ENCODE measurements around the gene RPTOR.

Gene RPTOR

GRCh38 chr17:80843741-80844156 lies 299.1 kb downstream of the RPTOR start:
- TF ChIP-seq GATA2 (IDR thresholded peaks at IDR 0.05; ENCODE audit: low read depth, low read length) = no peak
- no peak for TF ChIP-seq GATA3 (IDR thresholded peaks at IDR 0.05; ENCODE audit: low read depth, low read length)

DNA sequence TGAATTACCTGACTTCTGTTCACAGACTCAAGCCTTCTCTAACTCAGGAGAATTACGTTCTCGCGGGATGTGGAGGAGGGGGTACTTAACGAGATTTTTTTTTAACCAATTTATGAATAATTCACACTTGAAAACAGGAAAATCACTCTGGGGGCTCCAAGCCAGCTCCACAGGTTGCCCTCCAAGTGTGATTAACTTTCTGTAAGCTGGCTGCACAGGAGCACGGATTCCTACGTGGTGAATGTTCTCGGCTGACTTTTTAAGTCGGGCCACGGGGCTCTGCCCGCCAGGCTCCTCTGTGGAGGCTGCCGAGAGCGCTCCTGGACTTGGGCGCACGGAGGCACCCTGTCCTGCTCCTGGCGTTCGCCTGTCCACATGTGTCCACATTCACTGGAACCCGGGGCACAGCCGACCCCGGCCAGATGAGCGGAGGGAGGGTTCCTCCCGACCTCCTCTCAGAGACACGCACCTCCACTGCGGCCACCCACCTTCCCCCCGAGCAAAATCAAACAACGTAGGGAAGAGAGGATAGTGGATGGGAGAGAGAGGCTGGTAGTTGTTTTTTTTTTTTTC lies 299.9 kb downstream of the RPTOR start:
- no peak for TF ChIP-seq GATA3 (IDR thresholded peaks at IDR 0.05; ENCODE audit: low read depth, low read length)
- TF ChIP-seq GATA2 (IDR thresholded peaks at IDR 0.05; ENCODE audit: low read depth, low read length) = no peak

- TF ChIP-seq GATA2 (IDR thresholded peaks at IDR 0.05; ENCODE audit: low read depth, low read length) (no peak), GATA3 (IDR thresholded peaks at IDR 0.05; ENCODE audit: low read depth, low read length) (no peak)
Observed at GRCh38 chr17:80845069-80845862, 300.6 kb downstream of the RPTOR start.

DNA sequence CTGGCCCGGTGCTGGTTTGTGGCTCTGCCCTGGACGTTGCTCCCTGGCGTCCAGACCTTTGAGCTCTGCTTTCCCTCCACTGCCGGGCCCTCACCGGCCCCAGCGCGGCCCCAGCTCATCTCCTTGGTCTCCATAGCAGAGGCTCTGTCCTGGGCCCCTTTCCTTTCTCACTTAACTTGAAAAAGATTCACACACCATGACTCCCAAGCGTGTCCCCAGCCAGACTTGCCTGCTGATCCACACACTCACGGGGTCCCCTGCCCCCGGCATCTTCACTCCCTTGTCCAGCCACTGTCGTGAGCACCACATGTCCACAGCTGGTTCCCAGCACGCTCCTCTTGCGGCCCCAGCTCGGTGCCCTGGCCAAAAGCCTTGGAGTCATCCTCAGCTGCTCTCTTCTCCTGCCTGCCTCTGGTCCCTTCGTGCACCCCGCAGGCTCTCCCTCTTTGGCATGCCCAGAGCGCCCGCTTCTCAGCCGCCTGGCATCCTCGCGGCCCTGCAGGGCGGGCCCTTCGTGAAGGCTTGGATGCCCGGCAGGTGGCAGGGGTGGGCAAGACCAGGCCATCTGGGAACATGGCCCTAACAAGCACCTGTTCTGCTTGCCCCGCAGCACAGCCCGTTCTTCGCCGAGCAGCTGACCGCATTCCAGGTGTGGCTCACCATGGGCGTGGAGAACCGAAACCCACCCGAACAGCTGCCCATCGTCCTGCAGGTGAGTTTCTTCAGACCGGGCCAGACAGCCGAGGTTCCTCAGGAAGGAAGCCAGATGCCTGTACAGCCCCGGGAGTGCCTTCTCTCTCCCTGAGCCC lies 301.4 kb downstream of the RPTOR start:
- TF ChIP-seq GATA2 (IDR thresholded peaks at IDR 0.05; ENCODE audit: low read depth, low read length) (no peak), GATA3 (IDR thresholded peaks at IDR 0.05; ENCODE audit: low read depth, low read length) (no peak)

GRCh38 chr17:80846932-80847331 lies 302.3 kb downstream of the RPTOR start:
- TF ChIP-seq GATA3 (IDR thresholded peaks at IDR 0.05; ENCODE audit: low read depth, low read length) = no peak
- no peak for TF ChIP-seq GATA2 (IDR thresholded peaks at IDR 0.05; ENCODE audit: low read depth, low read length)

DNA sequence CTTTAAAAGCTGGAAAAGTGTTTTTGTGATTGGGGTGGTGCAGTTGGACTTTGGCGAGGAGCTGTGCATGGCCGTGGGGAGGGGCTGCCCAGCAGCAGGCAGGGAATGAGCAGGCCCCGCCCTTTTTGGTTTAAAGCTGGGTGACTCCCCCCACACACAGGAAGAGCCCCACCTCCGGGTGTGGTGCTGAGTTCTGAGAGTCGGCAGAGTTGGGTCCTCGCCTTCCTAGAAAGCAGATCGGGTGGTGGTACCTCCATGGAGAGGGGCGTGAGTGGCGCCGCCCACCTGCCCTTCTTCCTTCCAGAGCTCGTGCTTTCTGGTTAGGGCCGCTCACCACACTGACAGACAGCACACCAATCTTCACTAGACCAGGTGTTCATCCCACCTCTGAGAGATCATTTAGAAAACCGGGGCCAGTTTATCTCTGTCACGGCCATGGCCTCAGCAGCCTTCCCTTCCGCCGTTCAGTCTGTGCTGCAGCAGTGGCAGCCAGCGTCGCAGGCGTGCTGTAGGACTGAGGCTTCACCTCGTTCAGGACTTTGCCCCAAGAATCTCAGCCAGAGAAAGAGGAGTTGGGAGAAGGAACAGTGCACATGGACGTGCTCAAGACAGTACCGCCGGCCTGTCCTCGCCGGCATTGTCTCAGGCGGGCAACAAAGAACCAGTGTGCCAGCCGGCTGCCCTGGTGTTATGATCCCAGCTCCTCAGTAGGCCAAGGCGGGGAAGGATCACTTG lies 303.0 kb downstream of the RPTOR start:
- TF ChIP-seq GATA3 (IDR thresholded peaks at IDR 0.05; ENCODE audit: low read depth, low read length) (no peak), GATA2 (IDR thresholded peaks at IDR 0.05; ENCODE audit: low read depth, low read length) (no peak)

GRCh38 chr17:80848449-80849102 lies 303.9 kb downstream of the RPTOR start:
- TF ChIP-seq GATA2 (IDR thresholded peaks at IDR 0.05; ENCODE audit: low read depth, low read length) = no peak
- TF ChIP-seq GATA3 (IDR thresholded peaks at IDR 0.05; ENCODE audit: low read depth, low read length) = no peak

DNA sequence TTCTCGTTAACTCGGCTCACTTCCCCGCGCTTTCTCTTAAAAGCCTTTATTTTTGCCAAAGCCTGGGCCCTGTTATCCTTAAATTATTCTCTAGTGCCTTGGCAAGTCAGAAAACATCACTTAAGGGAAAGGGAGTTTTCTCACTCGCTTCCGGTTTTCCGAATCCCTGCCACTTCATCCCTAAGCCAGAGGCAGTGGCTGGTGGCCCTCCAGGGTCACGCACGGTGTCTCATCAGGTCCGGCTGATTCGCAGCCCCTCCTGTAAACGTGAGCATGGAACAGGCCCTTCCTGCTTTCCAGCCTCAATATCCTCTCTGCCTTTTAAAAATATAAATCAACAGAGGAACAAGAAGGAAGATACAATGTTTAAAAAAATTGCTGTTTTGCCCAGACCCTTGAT lies 304.5 kb downstream of the RPTOR start:
- TF ChIP-seq GATA3 (IDR thresholded peaks at IDR 0.05; ENCODE audit: low read depth, low read length) = no peak
- TF ChIP-seq GATA2 (IDR thresholded peaks at IDR 0.05; ENCODE audit: low read depth, low read length) = no peak

GRCh38 chr17:80850109-80850508 lies 305.5 kb downstream of the RPTOR start:
- TF ChIP-seq GATA3 (IDR thresholded peaks at IDR 0.05; ENCODE audit: low read depth, low read length) (no peak), GATA2 (IDR thresholded peaks at IDR 0.05; ENCODE audit: low read depth, low read length) (no peak)

DNA sequence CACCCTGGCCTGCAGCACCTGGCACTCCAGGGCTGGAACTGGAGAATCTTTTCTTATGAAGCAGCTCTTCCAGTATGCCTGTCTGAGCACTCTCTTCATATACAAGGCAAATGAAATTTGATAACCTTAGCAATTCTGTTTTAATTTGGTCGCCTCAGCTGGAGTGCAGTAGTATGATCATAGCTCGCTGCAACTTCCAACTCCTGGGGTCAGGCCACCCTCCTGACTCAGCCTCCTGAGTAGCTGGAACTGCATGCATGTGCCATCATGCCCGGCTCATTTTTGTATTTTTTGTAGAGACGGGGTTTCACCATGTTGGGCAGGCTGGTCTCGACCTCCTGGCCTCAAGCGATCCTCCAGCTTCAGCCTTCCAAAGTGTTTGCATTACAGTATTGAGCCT lies 306.2 kb downstream of the RPTOR start:
- no peak for TF ChIP-seq GATA2 (IDR thresholded peaks at IDR 0.05; ENCODE audit: low read depth, low read length)
- no peak for TF ChIP-seq GATA3 (IDR thresholded peaks at IDR 0.05; ENCODE audit: low read depth, low read length)

DNA sequence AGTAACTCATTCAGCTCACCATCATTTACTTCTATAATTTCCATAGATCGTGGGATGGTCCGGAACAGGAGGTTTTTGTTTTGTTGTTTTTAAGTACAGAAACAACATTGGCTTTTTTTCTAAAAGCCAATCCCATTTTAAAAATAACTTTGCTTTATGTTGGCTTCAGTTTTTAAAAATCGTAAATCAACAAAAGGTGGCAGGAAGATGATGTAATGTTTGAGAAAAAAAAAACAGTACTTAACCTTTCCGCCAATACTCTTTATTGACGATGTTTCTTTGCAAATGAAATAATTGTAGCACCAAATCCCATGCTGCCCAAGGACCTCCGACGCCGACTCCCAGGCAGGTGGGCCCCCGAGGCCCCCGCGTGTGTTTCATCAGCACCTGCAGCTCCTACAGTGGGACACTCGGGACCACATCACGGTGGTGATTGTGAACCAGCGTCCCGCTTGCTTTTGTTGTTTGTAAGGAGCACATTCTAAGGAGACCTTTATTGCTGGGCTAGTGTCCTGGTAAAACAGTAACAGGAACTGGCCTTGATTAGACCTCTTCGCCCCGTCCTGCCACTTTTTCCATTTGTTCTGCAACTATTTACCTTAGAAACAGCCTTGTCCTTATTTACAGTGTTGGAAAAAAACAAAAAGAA lies 306.8 kb downstream of the RPTOR start:
- TF ChIP-seq GATA2 (IDR thresholded peaks at IDR 0.05; ENCODE audit: low read depth, low read length) (no peak), GATA3 (IDR thresholded peaks at IDR 0.05; ENCODE audit: low read depth, low read length) (no peak)

GRCh38 chr17:80852476-80853015 lies 307.9 kb downstream of the RPTOR start:
- no peak for TF ChIP-seq GATA2 (IDR thresholded peaks at IDR 0.05; ENCODE audit: low read depth, low read length)
- no peak for TF ChIP-seq GATA3 (IDR thresholded peaks at IDR 0.05; ENCODE audit: low read depth, low read length)

GRCh38 chr17:80853076-80853475 lies 308.4 kb downstream of the RPTOR start:
- TF ChIP-seq GATA3 (IDR thresholded peaks at IDR 0.05; ENCODE audit: low read depth, low read length) = no peak
- TF ChIP-seq GATA2 (IDR thresholded peaks at IDR 0.05; ENCODE audit: low read depth, low read length) = no peak
